ENCODE results near the gene ZNRF2.

Gene ZNRF2

GRCh38 chr7:30412782-30413504 is 128.5 kb downstream of the ZNRF2 start:
- no peak for DNase-seq

GRCh38 chr7:30413864-30414263 is 129.5 kb downstream of the ZNRF2 start:
- DNase-seq, result no peak
